Fibroblast of mammary gland (primary cell): ENCODE data around the gene POU3F3.

Source experiments
- DNase-seq: peaks from one replicate; pipeline ENCODE4 v3.0.0-alpha.2; 2010; ENCODE audit warnings: low read depth
- H3K4me3 ChIP-seq: 2 replicates; pipeline ENCODE4 v1.5.1; 2011; ENCODE audit warnings: low read depth, mild to moderate bottlenecking, low read length, moderate library complexity; ENCODE audit not compliant: control insufficient read depth
- CTCF ChIP-seq: conservative IDR thresholded peaks from 2 replicates; pipeline ENCODE4 v1.5.1; 2011; ENCODE audit warnings: low read depth, low read length, inconsistent platforms; ENCODE audit not compliant: control insufficient read depth, insufficient read depth

The POU3F3 gene

GRCh38 chr2:104856086-104856972 lies 2.4 kb downstream of the POU3F3 start:
- TF ChIP-seq CTCF = no peak
- no peak for DNase-seq
- H3K4me3 ChIP-seq = no peak overlapping the region

GRCh38 chr2:104856973-104857261 lies 3.0 kb downstream of the POU3F3 start:
- no peak for DNase-seq
- no peak overlapping the region for H3K4me3 ChIP-seq
- no peak for TF ChIP-seq CTCF

GRCh38 chr2:104857262-104858005 lies 3.5 kb downstream of the POU3F3 start:
- H3K4me3 ChIP-seq = no peak overlapping the region
- TF ChIP-seq CTCF = no peak
- no peak for DNase-seq

GRCh38 chr2:104858006-104858978 lies 4.4 kb downstream of the POU3F3 start:
- DNase-seq = no peak
- no peak overlapping the region for H3K4me3 ChIP-seq
- TF ChIP-seq CTCF = no peak

GRCh38 chr2:104859291-104859765 lies 5.4 kb downstream of the POU3F3 start:
- TF ChIP-seq CTCF = no peak
- H3K4me3 ChIP-seq = no peak overlapping the region
- DNase-seq = no peak

- no peak overlapping the region for H3K4me3 ChIP-seq
- no peak for TF ChIP-seq CTCF
- no peak for DNase-seq
Observed at GRCh38 chr2:104859766-104860450, 6.0 kb downstream of the POU3F3 start.
